IPS DF 19.7 (cell line): ENCODE measurements around the gene DNAJC3.
"Not testable (repeated sequence)": the region's sequence is repeated elsewhere in the genome, so short reads cannot be mapped to it uniquely, and the experiment has no call there.

Experiments
- DNase-seq: peaks from one replicate; pipeline ENCODE4 v3.0.0-alpha.2; 2013; ENCODE audit warnings: low read depth, low spot score

DNAJC3 gene

GRCh38 chr13:95676762-95677563 is at the start of gene DNAJC3:
Gene DNAJC3 (plus strand): TSS chr13:95677139. CDS start chr13:95677256, 117 bp downstream.
- peak; percentile 88 for DNase-seq

- no peak for DNase-seq
These were observed 49.3 kb upstream of the DNAJC3 start for GRCh38 chr13:95627590-95627989.

- DNase-seq = no peak
These were observed 48.5 kb upstream of the DNAJC3 start for GRCh38 chr13:95628488-95628887.

GRCh38 chr13:95629071-95629470 is 47.9 kb upstream of the DNAJC3 start:
- no peak for DNase-seq

GRCh38 chr13:95630593-95630992 is 46.3 kb upstream of the DNAJC3 start:
- no peak for DNase-seq

- DNase-seq = no peak
These were observed 40.1 kb upstream of the DNAJC3 start for GRCh38 chr13:95636853-95637252.

- DNase-seq = no peak
These were observed 35.5 kb upstream of the DNAJC3 start for GRCh38 chr13:95641291-95642027.

GRCh38 chr13:95642028-95642621 is 34.8 kb upstream of the DNAJC3 start:
- no peak for DNase-seq

- no peak for DNase-seq
These were observed 33.9 kb upstream of the DNAJC3 start for GRCh38 chr13:95642999-95643398.

- no peak for DNase-seq
These were observed 33.4 kb upstream of the DNAJC3 start for GRCh38 chr13:95643571-95643935.

- DNase-seq = no peak
These were observed 32.9 kb upstream of the DNAJC3 start for GRCh38 chr13:95643936-95644598.

- DNase-seq = peak; percentile 80
These were observed 32.3 kb upstream of the DNAJC3 start, which contains the start of gene DZIP1 for GRCh38 chr13:95644601-95645052. Gene DZIP1 (minus strand): TSS chr13:95644706. CDS start chr13:95642029, 2,677 bp downstream.

GRCh38 chr13:95647321-95647720 is 29.6 kb upstream of the DNAJC3 start:
- DNase-seq = no peak

- no peak for DNase-seq
These were observed 26.2 kb upstream of the DNAJC3 start for GRCh38 chr13:95650696-95651095.

- no peak for DNase-seq
These were observed 24.6 kb upstream of the DNAJC3 start for GRCh38 chr13:95652244-95652764.

GRCh38 chr13:95652821-95653220 is 24.1 kb upstream of the DNAJC3 start:
- no peak for DNase-seq

- no peak for DNase-seq
These were observed 20.4 kb upstream of the DNAJC3 start for GRCh38 chr13:95656386-95657015.

- DNase-seq = no peak
These were observed 17.4 kb upstream of the DNAJC3 start for GRCh38 chr13:95659500-95659899.

GRCh38 chr13:95660981-95661581 is 15.9 kb upstream of the DNAJC3 start:
- no peak for DNase-seq

- not testable (repeated sequence) for DNase-seq
These were observed 9.7 kb upstream of the DNAJC3 start for GRCh38 chr13:95667235-95667634.

GRCh38 chr13:95671597-95671996 is 5.3 kb upstream of the DNAJC3 start:
- no peak for DNase-seq
